Lung microvascular endothelial cell (primary cell): ENCODE measurements around the gene DEUP1. TPM values are rescaled to one million over a fixed set of nuclear protein-coding genes. Genes with fewer than 3 reads are reported as not detected.
"Not testable (repeated sequence)": the region's sequence is repeated elsewhere in the genome, so short reads cannot be mapped to it uniquely, and the experiment has no call there.

Experiments used
- DNase-seq, 2 donors: peaks; one replicate each; pipeline versions ENCODE4 v3.0.0 to v3.0.0-alpha.2; 2010; ENCODE audit warnings: low read depth in 2 of 2
- total RNA-seq: library from RNA; depleted of rRNA; stranded (reverse); fragments of >200 nt; gene quantifications from 2 replicates; pipeline ENCODE4 v1.2.1, GENCODE V29; 2014

The DEUP1 gene
- total RNA-seq, result not detected in 2 replicates

- peak in 1 of 2 donors; percentile 5 for DNase-seq
Measured at GRCh38 chr11:93330446-93330984, at the start of gene DEUP1. DEUP1 (plus strand) TSS chr11:93330742; CDS start chr11:93332260, 1,518 bp downstream.

GRCh38 chr11:93285430-93285829, 45.1 kb upstream of the DEUP1 start:
- DNase-seq, result no peak

- no peak for DNase-seq
Measured at GRCh38 chr11:93287434-93287833, 43.1 kb upstream of the DEUP1 start.

GRCh38 chr11:93288079-93288478, 42.5 kb upstream of the DEUP1 start:
- DNase-seq, result no peak

- no peak for DNase-seq
Measured at GRCh38 chr11:93288767-93289166, 41.8 kb upstream of the DEUP1 start.

- DNase-seq, result no peak
Measured at GRCh38 chr11:93289782-93290463, 40.6 kb upstream of the DEUP1 start.

- no peak for DNase-seq
Measured at GRCh38 chr11:93291110-93291509, 39.4 kb upstream of the DEUP1 start.

GRCh38 chr11:93291898-93292297, 38.6 kb upstream of the DEUP1 start:
- no peak for DNase-seq

- no peak for DNase-seq
Measured at GRCh38 chr11:93295921-93296575, 34.5 kb upstream of the DEUP1 start.

GRCh38 chr11:93303689-93304088, 26.9 kb upstream of the DEUP1 start:
- DNase-seq, result no peak

- DNase-seq, result not testable (repeated sequence)
Measured at GRCh38 chr11:93314399-93314798, 16.1 kb upstream of the DEUP1 start.

GRCh38 chr11:93319224-93319839, 11.2 kb upstream of the DEUP1 start:
- no peak for DNase-seq

- no peak for DNase-seq
Measured at GRCh38 chr11:93320230-93320629, 10.3 kb upstream of the DEUP1 start.

- no peak for DNase-seq
Measured at GRCh38 chr11:93322207-93322606, 8.3 kb upstream of the DEUP1 start.

- no peak for DNase-seq
Measured at GRCh38 chr11:93323747-93324146, 6.8 kb upstream of the DEUP1 start.

GRCh38 chr11:93324500-93324899, 6.0 kb upstream of the DEUP1 start:
- no peak for DNase-seq

GRCh38 chr11:93326681-93327080, 3.9 kb upstream of the DEUP1 start:
- no peak for DNase-seq

GRCh38 chr11:93329936-93330445, 551 bp upstream of the DEUP1 start:
- no peak for DNase-seq

GRCh38 chr11:93340223-93340622, 9.7 kb downstream of the DEUP1 start:
- no peak for DNase-seq

GRCh38 chr11:93344855-93345333, 14.4 kb downstream of the DEUP1 start:
- no peak for DNase-seq

- no peak for DNase-seq
Measured at GRCh38 chr11:93348930-93349329, 18.4 kb downstream of the DEUP1 start.

- no peak for DNase-seq
Measured at GRCh38 chr11:93350835-93351234, 20.3 kb downstream of the DEUP1 start.
